GM12891 (cell line): ENCODE measurements around the gene TAMM41.

Experiments
- POLR2A ChIP-seq: IDR thresholded peaks from 2 replicates; pipeline ENCODE4 v1.6.1; 2011; ENCODE audit warnings: low read depth, low read length, control low read depth
- POLR2AphosphoS5 ChIP-seq: IDR thresholded peaks from 2 replicates; pipeline ENCODE4 v1.6.1; 2011; ENCODE audit warnings: low read depth, low read length, control low read depth
- POU2F2 ChIP-seq: IDR thresholded peaks from 2 replicates; pipeline ENCODE4 v1.6.1; 2011; ENCODE audit warnings: low read depth, mild to moderate bottlenecking, control low read depth, low read length, moderate library complexity
- TAF1 ChIP-seq: IDR thresholded peaks from 2 replicates; pipeline ENCODE4 v1.6.1; 2011; ENCODE audit warnings: low read depth, low read length, control low read depth

GRCh38 chr3:11775493-11775892 is 71.2 kb downstream of the TAMM41 start:
- TF ChIP-seq POLR2A (no peak), POU2F2 (no peak), POLR2AphosphoS5 (no peak), TAF1 (no peak)
